Mammary epithelial cell (primary cell): ENCODE results near the gene CTCF.
A peak's percentile ranks its signal among the peaks of the same experiment; 100 is the strongest.

Source experiments
- EZH2 ChIP-seq: IDR thresholded peaks from 2 replicates; pipeline ENCODE4 v1.6.1; 2012; ENCODE audit warnings: low read length, inconsistent platforms, borderline replicate concordance
- TF ChIP-seq, protein P1 (sequence below), 2 donors: IDR thresholded peaks in 1 of 2; conservative IDR thresholded peaks in 1 of 2; 2 replicates each; pipeline ENCODE4 v1.5.1; 2011 to 2012; ENCODE audit warnings: inconsistent platforms in 2 of 2, low read length in 2 of 2, mild to moderate bottlenecking in 2 of 2, control low read depth in 1 of 2, low read depth in 1 of 2; ENCODE audit not compliant: insufficient read depth in 1 of 2; ENCODE audit errors: extremely low read depth in 1 of 2

DNA sequence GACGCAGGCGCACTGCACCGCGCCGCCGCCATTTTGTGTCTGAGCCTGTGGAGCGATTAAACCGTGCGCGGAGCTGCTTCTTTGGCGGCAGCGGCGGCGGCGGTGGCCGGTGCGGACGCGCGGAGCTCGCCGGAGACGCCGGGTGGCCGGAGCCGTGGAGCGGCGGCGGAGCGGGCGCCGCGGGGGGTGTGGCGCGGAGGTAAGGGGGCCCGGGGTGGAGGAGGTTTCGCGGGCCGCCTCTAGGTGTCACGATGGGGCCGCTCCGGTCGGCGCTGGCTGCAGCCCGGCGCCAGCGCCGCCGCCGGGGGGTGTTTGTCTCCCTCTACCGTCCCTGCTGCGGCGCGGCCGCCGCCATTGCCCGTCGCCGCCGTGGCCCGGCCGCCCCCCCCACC, at the start of gene CTCF:
- TF ChIP-seq, protein P1, sequence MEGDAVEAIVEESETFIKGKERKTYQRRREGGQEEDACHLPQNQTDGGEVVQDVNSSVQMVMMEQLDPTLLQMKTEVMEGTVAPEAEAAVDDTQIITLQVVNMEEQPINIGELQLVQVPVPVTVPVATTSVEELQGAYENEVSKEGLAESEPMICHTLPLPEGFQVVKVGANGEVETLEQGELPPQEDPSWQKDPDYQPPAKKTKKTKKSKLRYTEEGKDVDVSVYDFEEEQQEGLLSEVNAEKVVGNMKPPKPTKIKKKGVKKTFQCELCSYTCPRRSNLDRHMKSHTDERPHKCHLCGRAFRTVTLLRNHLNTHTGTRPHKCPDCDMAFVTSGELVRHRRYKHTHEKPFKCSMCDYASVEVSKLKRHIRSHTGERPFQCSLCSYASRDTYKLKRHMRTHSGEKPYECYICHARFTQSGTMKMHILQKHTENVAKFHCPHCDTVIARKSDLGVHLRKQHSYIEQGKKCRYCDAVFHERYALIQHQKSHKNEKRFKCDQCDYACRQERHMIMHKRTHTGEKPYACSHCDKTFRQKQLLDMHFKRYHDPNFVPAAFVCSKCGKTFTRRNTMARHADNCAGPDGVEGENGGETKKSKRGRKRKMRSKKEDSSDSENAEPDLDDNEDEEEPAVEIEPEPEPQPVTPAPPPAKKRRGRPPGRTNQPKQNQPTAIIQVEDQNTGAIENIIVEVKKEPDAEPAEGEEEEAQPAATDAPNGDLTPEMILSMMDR (conservative IDR thresholded peaks at IDR 0.05 in 1 of 2, IDR thresholded peaks at IDR 0.05 in 1 of 2; ENCODE audit: extremely low read depth in 1 of 2, insufficient read depth in 1 of 2, low read depth in 1 of 2, low read length in 2 of 2) = peak; percentile 22 to 58
- no peak for TF ChIP-seq EZH2
